ENCODE measurements around the gene PAQR3. TPM values are rescaled to one million over a fixed set of nuclear protein-coding genes. Genes with fewer than 3 reads are reported as not detected.
"Not testable (repeated sequence)": the region's sequence is repeated elsewhere in the genome, so short reads cannot be mapped to it uniquely, and the experiment has no call there.

PAQR3 gene
- total RNA-seq, 1 donor from 2014 or later = 20.1 TPM

DNA sequence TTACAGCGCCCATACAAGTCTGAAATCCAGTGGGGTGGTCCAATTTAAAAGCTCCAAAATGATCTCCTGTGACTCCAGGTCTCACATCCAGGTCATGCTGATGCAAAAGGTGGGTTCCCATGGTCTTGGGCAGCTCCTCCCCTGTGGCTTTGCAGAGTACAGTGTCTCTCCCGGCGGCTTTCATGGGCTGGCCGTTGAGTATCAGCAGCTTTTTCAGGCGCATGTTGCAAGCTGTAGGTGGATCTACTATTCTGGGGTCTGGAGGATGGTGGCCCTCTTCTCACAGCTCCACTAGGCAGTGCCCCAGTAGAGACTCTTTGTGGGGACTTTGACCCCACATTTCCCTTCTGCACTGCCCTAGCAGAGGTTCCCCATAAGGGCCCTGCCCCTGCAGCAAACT is 70.5 kb downstream of the PAQR3 start:
- DNase-seq (ENCODE audit: low spot score); ATAC-seq; intact Hi-C loops (cut with DNase I): not testable (repeated sequence)

DNA sequence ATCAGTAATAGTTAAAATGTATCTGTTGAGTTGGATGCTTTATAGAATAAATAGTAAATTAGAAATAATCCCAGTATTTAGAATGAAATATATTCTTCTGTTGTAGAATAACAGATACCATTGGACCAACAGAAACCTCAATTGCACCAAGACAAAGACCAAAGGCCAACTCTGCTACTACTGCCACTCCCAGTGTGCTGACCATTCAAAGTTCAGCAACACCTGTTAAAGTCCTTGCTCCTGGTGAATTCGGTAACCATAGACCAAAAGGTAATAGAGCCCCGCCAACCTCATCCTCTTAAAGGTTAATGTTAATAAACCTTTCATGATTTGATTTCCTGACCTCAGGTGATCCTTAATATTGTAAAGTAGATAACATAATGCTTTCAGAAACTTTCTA is 73.8 kb downstream of the PAQR3 start:
- ATAC-seq (no peak), DNase-seq (ENCODE audit: low spot score) (no peak)
- intact Hi-C loops (cut with DNase I) = no loop called here

DNA sequence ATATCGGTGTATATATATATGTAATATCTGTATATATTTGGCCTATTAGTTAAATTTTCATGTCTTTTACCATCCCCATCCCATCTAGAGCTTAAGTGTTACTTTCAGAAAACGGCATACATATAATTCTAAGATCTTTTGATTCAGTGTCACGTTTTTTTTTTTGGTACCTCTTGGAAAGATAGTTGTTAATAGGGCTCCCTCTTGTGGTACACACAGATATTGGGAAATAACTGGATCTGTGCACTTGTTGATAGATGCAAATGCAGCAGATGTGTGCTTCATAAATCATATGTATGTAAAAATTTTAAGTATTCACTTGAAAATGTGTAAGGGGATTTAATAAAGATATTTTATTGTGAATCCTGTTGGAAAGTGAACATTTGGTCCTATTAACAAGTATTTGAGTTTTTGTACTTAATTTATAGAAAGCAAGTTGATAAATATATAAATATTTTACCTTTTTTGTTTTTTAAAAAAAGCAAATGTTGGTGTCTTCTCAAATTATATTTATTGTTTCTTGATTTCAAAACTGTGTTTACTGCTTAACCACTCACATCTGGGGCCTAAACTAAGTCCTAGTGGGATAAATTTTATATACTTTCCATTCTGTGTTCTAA is 74.7 kb downstream of the PAQR3 start:
- intact Hi-C loops (cut with DNase I) = no loop called here
- ATAC-seq (peak; percentile 86), DNase-seq (ENCODE audit: low spot score) (no peak)

DNA sequence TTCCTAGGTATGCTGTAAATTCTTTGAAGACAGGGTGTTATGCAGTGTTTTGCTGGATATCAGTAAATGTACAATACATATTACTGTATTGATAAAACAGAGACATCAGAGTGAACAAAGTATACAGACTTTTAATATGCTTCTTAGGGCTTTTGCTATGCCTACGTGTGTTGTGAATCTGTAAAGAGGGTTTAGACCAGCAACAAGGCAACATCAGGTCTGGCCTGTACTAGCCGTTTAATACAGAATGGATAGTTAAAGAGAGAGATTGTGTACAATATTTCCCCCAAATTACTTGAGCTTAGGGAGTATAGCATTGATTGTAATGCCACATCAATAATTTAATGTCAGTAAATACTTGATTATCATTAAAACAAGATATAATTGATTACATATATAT is 75.2 kb downstream of the PAQR3 start:
- ATAC-seq = peak; percentile 32
- intact Hi-C loops (cut with DNase I) = loop anchor here (1.0 kb wide), 1 partner anchor 257 kb away; no protein-coding TSS in a partner anchor
- no peak for DNase-seq (ENCODE audit: low spot score)

DNA sequence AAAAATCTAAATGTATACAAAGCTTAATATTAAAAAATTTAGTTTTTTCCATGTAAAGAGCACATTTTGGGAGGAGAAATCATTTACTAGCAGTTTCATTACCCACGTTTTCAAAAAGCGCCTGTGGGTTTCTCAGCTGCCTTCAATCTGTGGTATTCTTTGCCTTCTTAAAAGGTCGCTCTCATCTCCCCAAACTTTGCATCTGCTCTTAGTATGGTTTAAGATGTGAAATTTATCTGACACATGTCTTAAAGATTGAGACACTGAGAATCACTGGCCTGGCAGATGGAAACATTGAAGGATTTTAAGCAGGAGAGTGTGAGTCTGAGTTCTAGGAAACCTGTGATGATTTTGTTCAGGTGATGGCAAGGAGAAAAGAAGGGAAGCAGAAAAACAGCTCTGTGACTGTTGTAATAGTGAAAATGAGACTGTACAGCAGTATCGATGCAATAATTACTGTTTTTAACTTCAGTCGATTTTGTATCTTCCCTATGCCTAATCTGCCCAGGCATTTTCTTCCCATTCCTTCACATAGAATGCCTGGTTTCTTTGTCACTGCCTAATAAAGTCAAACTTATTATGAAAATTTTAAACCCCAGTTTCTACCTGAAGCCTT is 75.9 kb downstream of the PAQR3 start:
- ATAC-seq (no peak), DNase-seq (ENCODE audit: low spot score) (no peak)
- intact Hi-C loops (cut with DNase I) = loop anchor here (1.0 kb wide), 1 partner anchor 256 kb away; no protein-coding TSS in a partner anchor

DNA sequence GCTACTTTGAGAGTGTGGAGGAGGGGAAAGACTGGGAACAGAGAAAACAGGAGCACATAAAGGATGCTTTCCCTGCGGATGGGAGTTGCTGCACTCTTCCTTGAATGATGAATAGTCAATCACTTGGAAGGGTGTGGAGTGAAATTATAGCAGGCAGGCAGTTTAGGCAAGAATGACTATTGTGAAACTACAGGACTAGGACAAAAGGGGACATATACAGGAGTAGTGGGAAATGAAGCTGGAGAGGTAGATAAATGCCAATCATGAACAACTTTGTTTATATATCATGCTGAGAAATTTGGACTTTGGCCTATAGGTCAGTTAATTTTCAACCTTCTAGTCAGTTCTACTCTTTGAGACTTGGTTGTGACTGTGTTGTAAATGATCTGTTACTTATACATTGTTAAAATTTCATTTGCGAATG is 76.9 kb downstream of the PAQR3 start:
- intact Hi-C loops (cut with DNase I) = no loop called here
- DNase-seq (ENCODE audit: low spot score) (no peak), ATAC-seq (no peak)

Other genes with a start within 250 kb of the PAQR3 start
- gene BMP2K, start 163.1 kb downstream of the PAQR3 start, total RNA-seq = 92.9 TPM